CD4-positive, alpha-beta T cell treated with Interleukin-21 for 1 hour (primary cell): ENCODE data around the gene EVA1C.
"Not testable (repeated sequence)": the region's sequence is repeated elsewhere in the genome, so short reads cannot be mapped to it uniquely, and the experiment has no call there.

ENCODE experiments used
- DNase-seq: peaks from one replicate; pipeline ENCODE4 v3.0.0-alpha.2; 2020

Gene EVA1C

DNA sequence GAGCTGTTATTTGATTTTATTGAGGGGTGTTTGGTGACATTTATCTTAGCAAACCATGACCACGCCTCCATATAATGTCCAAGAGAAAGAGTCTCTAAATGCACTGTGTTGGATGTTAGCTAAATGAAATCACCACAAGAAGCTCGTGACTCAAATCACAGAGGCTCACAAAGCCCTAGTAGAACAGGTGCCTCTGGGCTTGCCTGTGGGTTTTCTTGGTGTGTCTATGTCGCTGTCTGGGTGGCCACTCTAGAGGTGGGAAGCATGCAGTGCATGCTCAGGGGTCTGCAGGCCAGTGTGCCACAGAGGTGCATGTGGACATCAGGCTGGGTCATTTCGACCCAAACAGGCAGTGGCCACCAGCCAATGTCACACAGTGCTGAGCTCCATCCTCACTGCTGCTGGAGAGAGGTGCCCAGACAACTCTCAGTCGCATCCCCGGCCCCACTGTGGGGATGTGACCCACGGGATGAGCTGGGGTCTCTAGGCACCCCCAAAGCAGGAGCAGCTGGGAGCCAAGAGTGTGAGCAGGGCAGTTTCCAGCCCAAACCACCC lies 94.0 kb downstream of the EVA1C start:
- not testable (repeated sequence) for DNase-seq

DNA sequence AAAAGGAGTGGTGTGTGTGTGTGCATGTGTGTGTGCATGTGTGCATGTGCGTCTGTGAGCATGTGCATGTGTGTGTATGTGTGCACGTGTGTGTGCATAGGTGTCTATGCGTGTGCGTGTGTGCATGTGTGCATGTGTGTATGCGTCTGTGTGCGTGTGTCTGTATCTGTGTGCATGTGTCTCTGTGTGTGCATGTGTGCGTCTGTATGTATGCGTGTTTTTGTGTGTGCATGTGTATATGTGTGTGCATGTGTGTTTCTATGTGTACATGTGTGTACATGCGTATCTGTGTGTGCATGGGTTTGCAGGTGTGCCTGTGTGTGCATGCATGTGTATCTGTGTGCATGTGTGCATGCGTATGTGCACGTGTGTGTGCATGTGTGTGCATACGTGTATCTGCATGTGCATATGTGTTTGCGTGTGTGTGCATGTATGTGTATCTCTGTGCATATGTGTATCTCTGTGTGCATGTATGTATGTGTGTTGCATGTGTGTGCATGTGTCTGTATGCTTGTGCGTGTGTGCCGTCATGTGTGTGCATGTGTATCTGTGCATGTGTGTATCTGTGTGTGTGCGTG lies 94.9 kb downstream of the EVA1C start:
- DNase-seq: no peak

DNA sequence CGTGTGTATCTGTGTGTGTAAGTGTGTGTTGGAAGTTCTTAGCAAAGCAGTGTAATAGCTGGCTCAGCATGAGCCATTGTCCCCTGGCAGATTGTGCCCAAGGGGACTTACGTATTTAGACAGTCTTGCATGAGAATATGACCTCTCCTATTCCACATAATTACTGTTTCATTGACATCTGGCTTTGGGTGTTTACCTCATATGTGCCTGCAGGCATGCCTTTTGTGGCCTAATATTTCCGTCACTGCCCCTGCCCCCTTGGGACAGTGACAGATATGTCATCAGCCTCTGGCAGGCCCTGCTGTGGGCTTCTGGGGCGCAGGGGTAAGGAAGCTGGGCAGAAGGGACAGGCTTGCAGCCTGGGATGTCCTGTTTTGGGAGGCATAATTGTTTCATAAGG lies 95.5 kb downstream of the EVA1C start:
- not testable (repeated sequence) for DNase-seq

DNA sequence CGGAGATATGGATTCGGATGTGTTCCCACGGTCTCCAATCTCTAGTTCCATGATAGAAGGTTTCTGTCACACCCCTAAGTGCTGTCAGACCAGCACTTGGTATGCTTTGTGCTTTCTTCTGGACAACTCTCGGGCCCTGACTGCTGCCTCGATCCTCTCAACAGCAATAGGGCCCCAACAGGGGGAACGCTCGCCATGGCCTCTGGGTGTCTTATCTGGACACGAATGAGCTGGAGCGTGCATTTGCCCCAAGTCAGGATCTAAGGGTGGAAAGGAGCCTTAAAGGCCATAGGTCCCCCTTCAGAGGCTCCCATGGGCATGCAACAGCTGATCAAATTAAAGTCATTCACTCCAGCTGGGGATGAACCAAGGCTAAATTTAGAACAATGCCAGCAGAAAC lies 96.1 kb downstream of the EVA1C start:
- no peak for DNase-seq

DNA sequence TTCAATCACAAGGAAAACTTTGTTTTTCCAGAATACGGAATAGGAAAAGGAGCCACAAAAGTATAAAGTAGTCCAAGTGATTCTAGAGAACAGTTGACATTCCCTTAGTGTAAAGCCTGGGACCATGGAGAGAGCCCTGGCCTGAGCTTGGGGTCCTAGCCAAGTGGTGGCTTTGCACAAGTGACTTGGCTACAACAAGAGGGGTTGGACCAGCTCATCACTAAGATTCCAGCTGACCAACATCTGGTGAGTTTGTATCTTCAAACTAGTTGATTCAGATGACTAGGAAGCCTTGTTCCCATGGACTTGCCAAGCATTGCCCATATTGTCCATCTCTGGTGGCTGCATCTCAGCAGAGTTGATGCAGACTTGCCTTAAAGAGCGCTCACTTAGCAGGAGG lies 96.5 kb downstream of the EVA1C start:
- DNase-seq: not testable (repeated sequence)

DNA sequence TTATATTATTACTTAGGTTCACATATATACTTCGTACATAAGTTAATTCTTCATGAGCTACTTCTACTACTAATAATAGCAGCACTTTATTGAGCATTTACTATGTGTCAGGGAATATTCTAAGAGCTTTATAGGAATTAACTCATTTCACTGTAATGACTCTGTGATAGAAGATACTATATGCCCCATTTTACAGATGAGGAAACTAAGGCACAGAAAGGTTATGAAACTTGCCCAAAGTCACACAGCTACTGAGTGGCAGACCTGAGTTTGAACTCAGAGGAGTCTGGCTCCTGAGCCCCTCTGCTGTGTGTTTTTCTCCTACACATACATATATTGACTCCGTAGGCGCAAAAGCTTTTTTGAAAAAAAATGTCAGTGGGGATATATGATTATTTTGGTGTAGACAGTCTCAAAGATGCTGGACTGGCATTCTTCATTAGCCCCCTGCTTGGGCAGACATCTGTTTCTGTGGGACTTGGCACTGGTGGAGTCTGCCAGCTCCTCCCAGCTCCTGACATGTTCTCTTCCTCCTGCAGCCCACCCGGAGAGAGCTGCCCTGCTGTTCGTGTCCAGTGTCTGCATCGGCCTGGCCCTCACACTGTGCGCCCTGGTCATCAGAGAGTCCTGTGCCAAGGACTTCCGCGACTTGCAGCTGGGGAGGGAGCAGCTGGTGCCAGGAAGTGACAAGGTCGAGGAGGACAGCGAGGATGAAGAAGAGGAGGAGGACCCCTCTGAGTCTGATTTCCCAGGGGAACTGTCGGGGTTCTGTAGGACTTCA lies 102.0 kb downstream of the EVA1C start:
- no peak for DNase-seq

DNA sequence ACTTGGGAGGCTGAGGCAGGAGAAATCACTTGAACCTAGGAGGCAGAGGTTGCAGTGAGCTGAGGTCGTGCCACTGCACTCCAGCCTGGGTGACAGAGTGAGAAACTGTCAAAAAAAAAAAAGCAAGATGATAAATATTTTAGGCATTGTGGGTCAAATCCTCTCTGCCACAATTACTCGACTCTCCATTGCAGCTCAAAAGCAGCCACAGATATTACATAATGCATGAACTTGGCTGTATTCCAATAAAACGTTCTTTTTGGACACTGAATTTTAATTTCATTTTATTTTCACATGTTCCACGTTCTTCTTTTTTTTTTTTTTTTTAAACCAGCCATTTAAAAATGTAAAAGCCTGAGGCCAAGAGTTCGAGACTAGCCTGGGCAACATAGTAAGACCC lies 103.4 kb downstream of the EVA1C start:
- no peak for DNase-seq

DNA sequence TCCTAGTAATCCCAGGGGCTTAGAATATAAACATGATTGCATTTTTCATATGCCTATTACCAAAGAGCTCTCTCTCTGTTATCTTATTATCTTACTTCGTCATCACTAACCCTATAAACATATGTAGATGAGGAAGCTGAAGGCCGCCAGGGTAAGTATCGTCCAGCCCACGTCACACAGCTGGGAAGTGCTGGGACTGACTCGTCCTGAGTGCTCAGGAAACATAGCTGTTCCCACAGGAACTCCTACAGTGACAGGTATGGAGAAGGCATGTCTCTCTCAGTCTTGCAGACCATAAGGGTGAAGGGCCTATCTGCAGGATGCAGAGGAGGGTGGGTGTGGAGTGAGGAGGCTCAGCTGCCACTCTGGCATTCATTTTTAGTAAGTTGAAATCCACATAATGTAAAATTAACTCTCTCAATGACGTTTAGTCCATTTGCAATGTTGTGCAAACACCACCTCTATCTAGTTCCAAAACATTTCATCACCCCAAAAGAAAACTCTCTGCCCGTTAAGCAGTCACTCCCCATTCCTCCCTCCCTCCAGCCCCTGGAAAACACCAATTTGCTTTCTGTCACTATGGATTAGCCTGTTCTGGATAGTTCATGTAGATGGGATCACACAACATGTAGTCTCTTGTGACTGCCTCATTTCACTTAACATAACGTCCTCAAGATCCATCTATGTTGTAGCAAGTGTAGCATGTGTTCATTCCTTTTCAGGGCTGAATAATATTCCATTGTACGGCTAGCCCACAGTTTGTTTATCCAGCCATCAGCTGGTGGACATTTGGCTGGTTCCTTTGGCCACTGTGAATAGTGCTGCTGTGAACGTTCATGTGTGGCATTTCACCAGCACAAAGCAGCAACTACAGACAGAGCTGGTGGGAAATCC lies 104.5 kb downstream of the EVA1C start:
- no peak for DNase-seq

DNA sequence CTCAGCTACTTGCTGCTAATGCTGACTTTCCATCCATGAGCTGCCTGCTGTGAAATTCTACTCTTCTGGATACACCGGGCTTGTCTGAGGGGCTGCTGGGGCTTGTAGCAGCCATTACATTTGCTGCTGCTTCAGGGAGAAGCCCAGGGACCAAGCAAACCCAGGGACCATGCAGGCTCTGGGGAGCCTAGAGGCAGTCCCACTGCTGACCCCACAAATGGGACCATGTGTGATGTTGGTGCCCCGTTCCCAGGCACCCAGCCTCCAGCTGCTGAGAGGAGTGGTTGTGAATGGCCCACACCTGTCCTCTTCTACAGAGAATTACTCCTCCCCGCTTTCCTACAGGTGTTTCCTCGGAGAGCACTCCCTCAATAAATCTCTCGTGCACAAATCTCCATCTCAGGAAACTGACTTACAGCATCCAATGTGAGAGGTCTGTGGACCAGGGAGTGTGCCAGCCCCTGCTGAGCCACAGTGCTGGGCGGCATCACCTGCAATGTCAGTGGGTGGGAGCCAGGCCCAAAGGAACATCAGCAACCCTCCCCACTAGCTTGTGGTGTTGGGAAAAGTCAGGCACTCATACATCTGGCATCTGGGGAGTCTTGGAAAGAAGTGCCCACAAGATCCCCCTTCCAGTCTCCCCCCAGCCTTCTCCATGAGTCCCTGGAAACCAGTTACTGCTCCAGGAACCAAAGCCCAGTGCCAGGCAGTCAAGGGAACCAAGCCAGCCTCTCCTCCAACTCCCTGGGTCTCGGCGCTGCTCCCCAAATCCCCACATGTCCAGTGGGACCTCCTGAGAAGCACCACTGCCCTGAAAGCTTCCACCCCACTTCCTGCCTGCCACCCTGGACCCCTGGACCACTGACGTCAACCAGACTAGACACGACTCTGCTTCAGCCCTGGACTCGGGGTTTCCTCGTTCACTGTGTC lies 107.7 kb downstream of the EVA1C start:
- no peak for DNase-seq

DNA sequence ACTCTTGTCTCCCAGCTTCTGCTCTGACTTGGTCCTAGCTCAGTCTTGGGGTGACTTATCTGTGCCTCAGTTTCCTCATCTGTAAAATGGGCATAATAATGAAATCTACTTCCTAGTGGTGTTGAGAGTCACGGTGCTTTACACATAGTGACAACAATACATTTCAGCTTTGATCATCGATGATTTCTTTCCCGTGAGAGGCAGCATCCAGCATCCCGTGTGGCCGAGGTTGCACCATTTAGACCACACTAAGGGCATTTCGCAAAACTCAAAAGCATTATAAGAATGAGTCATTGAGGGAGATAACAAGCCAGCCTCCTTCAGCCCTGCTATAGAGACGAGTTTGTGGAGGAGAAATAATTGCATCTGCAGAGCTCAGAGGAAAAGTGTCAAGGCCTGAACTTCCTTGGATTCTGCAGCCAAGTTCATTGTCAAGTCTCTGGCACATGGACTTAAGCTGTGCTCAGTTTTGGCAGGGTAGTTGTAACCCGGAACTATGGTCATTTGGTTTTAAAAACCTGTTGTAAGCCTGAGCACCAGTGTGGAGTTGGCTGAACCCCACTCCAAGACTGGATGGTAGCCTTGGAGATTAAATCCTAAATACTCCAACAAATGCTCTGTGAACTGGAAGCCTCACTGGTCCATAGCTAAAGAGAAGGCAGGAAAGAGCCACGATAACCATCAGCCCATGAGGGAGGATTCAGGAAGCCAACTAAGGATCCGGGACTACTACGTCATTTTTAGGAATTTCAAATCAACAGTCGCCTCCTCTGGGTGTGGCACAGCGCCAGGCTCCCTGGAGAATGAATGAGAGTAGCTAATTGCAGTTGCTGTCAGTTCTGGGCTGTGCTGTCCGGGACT lies 108.6 kb downstream of the EVA1C start:
- DNase-seq: no peak

DNA sequence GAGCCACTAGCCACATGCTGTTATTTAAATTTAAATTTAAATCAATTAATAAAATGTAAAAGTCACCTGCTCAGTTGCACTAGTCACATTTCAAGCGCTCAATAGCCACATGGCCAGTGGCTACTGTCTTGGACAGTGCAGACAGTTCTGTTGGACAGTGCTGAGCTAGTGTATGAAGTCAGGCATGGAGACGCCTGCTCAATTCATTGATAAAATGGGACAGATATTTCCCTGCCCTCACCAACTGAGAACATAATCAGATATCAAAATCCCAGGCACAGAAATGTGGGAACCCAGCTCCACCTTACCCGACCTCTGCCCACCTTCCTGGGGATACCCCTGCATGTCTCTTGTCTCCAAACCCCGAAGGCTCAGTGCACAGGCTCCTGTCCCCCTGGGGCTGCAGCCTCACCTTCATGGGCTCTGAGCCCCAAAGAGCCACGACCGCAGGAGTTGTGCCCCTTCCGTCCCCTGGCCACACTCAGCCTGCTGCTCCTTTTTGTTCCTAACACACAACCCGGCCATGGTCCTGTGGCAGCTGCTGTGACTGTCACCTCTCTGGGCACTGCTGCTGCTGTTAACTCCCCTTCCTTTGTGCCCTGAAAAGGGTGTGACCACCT lies 109.3 kb downstream of the EVA1C start:
- DNase-seq: no peak

DNA sequence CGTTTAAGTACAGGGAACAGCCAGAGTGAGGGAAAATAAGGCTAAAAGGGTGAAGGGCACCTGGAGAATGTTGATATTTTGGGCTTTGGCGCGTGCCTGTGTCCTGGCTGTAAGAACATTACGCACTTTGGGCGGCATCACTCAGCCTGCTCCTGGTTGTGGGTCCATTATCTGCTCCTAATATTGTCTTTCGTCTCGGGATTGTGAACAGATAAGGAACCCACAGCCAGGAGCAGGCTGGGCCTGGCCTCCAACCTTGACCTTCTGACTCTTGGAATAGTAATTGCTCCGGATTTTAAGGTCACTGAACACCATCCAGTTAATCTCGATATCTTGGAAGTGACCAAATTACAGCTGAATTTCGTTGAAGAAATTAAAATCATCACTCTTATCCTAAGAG lies 111.0 kb downstream of the EVA1C start:
- DNase-seq: no peak

DNA sequence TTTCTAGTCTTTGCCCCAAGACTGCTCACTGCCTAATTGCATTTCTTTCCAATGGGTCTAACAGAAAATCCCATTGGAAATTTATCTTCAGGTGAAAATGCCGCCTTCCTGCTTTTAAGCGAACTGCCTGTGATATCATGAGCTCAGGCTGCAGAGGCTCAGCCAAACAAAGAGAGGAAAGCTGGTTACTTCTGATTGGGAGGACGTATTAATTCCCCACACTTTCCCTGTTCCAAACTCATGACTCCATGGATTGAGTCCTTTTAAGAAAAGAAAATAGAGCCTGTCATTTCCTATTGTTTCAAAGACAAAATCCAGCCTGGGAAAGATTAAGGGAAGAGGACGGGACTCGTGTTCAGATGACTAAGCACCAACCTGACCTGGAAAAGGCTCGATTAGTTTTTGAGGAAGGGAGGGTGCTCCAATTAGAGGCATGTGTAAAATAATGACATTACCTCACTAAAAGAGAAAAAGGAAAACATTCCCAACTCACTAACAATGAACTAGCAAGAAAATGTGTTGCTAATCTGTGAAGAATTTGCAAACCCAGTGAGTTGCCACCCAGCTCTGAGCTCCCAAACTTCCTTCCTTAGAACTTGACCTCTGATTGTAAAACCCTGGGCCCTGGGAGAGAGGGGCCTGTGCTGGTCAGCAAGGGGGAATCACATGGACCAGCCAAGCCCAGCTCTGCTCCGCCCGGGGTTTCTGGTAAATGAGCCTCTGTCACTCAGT lies 111.6 kb downstream of the EVA1C start:
- no peak for DNase-seq

DNA sequence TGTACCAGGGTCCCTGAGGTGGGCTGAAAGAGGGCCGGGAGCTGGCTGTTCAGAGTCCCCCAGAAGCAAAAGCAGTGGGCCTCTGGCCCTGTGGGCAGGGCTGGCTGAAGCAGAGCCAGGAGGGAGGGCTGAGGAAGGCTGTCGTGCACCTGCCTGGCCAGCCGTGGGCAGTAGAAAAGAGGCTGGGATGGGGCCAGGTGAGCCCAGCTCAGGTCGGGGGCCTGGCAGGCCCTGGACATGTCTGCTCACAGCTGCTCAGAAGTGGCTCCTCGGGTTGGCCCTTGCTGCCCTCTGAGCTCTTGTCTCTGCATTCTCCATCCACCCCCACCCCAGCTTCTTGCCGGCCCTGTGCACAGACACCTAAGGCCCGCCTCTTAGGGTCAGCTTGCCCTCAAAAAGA lies 112.8 kb downstream of the EVA1C start:
- no peak for DNase-seq

DNA sequence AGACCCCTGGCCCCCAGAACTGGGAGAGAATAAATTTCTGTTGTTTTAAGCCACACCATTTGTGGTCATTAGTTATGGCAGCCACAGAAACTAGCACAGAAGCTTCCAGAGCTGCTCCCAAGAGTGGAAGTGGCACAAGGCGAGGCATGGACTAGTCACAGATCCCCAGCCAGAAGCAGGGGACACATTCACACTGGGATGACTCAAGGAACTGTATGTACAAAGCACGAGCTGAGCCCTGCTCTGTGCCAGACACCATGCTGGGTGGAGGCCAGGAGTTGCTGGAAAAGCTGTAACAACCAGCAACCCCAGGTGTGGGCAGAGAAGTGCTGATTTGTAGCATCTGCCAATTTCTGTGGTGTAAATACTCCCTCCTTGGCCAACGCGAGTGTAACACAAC lies 117.2 kb downstream of the EVA1C start:
- DNase-seq: no peak

DNA sequence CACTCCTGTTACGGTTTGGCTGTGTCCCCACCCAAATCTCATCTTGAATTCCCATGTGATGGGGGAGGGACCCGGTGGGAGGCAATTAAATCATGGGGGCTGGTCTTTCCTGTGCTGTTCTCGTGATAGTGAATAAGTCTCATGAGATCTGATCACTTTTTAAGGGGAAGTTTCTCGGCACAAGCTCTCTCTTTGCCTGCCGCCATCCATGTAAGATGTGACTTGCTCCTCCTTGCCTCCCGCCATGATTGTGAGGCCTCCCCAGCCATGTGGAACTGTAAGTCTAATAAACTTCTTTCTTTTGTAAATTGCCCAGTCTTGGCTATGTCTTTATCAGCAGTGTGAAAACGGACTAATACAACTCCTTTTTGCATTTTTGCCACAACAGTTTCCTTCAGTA lies 118.3 kb downstream of the EVA1C start:
- not testable (repeated sequence) for DNase-seq

DNA sequence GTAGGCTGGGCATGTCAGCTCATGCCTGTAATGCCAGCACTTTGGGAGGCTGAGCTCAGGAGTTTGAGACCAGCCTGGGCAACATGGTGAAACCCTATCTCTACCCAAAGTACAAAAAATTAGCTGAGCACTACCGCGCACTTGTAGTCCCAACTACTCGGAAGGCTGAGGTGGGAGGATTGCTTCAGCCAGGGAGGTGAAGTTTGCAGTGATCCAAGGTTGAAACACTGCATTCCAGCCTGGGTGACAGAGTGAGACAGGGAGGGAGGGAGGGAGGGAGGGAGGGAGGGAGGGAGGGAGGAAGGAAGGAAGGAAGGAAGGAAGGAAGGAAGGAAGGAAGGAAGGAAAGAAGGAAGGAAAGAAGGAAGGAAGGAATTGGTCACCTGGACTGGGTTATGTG lies 119.1 kb downstream of the EVA1C start:
- DNase-seq: not testable (repeated sequence)

DNA sequence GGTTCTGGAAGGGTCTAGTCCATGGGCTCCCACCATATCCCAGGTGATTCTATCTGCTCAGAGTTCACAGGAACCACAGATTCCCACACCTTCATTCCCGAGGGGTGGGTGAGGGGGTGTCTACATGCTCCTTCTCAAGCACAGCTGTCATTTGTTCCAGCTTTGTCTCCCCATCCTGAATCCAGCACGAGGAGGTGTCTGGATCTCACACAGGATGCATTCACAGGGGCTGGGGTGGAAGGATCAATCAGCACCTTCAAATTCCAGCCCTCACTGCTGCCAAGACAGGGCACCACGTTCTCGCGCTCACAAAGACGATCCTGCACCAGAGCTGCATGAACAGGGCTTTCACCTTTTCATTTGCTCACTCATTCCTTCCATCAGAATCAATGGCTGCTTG lies 120.1 kb downstream of the EVA1C start:
- no peak for DNase-seq

DNA sequence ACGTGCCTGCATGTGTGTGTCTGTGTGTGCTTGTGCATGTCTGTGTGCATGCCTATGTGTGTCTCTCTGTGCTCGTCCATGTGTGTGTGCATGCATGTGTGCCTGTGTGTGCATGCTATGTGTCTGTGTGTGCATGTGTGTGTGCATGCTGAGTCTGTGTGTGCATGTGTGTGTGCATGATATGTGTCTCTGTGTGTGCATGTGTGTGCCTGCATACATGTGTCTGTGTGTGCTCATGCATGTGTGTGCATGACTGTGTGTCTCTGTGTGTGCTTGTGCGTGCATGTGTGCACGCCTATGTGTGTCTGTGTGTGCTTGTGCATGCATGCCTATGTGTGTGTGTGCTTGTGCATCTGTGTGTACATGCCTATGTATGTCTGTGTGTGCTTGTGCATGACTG lies 120.5 kb downstream of the EVA1C start:
- DNase-seq: no peak

DNA sequence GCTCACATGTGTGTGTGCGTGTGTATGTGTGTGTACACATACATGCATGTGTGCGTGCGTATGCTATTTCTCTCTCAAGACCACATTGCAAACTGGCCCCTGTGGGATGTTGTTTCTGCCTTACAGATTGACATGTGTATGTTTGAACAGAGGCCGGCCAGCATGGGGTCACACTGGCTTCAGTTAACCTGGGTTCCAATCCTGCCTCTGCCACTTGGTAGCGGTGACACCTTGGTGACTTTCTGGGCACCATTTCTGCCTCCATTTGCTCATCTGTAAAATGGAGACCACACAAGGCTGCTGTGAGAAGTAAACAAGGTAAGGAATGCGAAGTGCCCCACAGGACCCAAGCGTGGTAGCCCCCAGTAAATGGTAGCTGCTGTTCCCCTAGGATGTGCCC lies 121.1 kb downstream of the EVA1C start:
- no peak for DNase-seq
